SK-N-SH (cell line): ENCODE measurements around the gene ANKS1B. TPM values are rescaled to one million over a fixed set of nuclear protein-coding genes. Genes with fewer than 3 reads are reported as not detected.

Experiments
- CTCF ChIA-PET: fragments of 300-600, 350-600 bp; formaldehyde crosslinking; extraction: SDS; loops from one replicate; lab custom pipeline; 2021; lab: Yijun Ruan, JAX
- POLR2A ChIA-PET: fragments of 350-600 bp; sonication (Branson Sonifier 250); formaldehyde crosslinking; extraction: SDS; loops from one replicate; lab custom pipeline; 2020; ENCODE audit warnings: antibody characterized with exemption, inconsistent platforms; lab: Yijun Ruan, JAX
- DNase-seq: peaks from one replicate; pipeline ENCODE4 v3.0.0; 2012
- H2AFZ ChIP-seq: fragments of 200-600 bp; sonication (generic); 2 replicates; pipeline ENCODE4 v1.8.1; 2016; ENCODE audit warnings: antibody characterized with exemption, mild to moderate bottlenecking, low read depth
- H3F3A ChIP-seq: fragments of 200-600 bp; sonication (generic); replicated peaks from 2 replicates; pipeline ENCODE3; 2016; ENCODE audit warnings: antibody characterized with exemption, mild to moderate bottlenecking; ENCODE audit not compliant: insufficient read depth
- H3K27ac ChIP-seq, 2 experiments: fragments of 200-500 bp in 1 of 2; fragments of 200-600 bp in 1 of 2; sonication (Bioruptor generic) in 1 of 2; sonication (generic), shearing (Covaris generic) in 1 of 2; 2 replicates each; pipeline versions ENCODE4 v1.5.1 to v1.6.1; 2014 to 2016; ENCODE audit warnings: low read depth in 2 of 2, inconsistent platforms in 1 of 2, low read length in 1 of 2, mild to moderate bottlenecking in 1 of 2, mixed read lengths in 1 of 2
- H3K27me3 ChIP-seq: fragments of 200-600 bp; sonication (generic), shearing (Covaris generic); 2 replicates; pipeline ENCODE4 v1.6.1; 2016; ENCODE audit warnings: mixed run types; ENCODE audit not compliant: insufficient read depth
- H3K36me3 ChIP-seq, 2 experiments: fragments of 200-500 bp in 1 of 2; fragments of 200-600 bp in 1 of 2; sonication (Bioruptor generic) in 1 of 2; sonication (generic) in 1 of 2; replicated peaks in 1 of 2; 2 replicates each; pipeline versions ENCODE3 to v1.5.1; 2014 to 2016; ENCODE audit warnings: low read length in 1 of 2, mild to moderate bottlenecking in 1 of 2; ENCODE audit not compliant: insufficient read depth in 2 of 2, control insufficient read depth in 1 of 2
- H3K4me1 ChIP-seq, 2 experiments: fragments of 200-500 bp in 1 of 2; fragments of 200-600 bp in 1 of 2; sonication (Bioruptor generic) in 1 of 2; sonication (generic), shearing (Covaris generic) in 1 of 2; 2 replicates each; pipeline versions ENCODE4 v1.5.1 to v1.6.1; 2014 to 2016; ENCODE audit warnings: low read depth in 1 of 2, low read length in 1 of 2, mixed run types in 1 of 2; ENCODE audit not compliant: insufficient read depth in 2 of 2, control insufficient read depth in 1 of 2
- H3K4me2 ChIP-seq: fragments of 200-600 bp; sonication (generic), shearing (Covaris generic); 2 replicates; pipeline ENCODE4 v1.6.1; 2017; ENCODE audit warnings: mixed run types
- H3K4me3 ChIP-seq, 2 experiments: fragments of 200-500 bp in 1 of 2; fragments of 200-600 bp in 1 of 2; sonication (Bioruptor generic) in 1 of 2; sonication (generic), shearing (Covaris generic) in 1 of 2; 2 replicates each; pipeline versions ENCODE4 v1.5.1 to v1.8.1; 2014 to 2016; ENCODE audit warnings: low read depth in 2 of 2, inconsistent platforms in 1 of 2, low read length in 1 of 2, mild to moderate bottlenecking in 1 of 2, mixed read lengths in 1 of 2, moderate library complexity in 1 of 2
- H3K79me2 ChIP-seq: fragments of 200-600 bp; sonication (generic); 2 replicates; pipeline ENCODE4 v1.8.1; 2017; ENCODE audit warnings: mild to moderate bottlenecking; ENCODE audit not compliant: insufficient read depth
- H3K9ac ChIP-seq: fragments of 200-600 bp; sonication (generic); 2 replicates; pipeline ENCODE4 v1.6.1; 2017; ENCODE audit warnings: mixed run types
- H3K9me2 ChIP-seq: fragments of 200-600 bp; sonication (generic); 2 replicates; pipeline ENCODE4 v1.6.1; 2017; ENCODE audit warnings: mixed run types
- H3K9me3 ChIP-seq: fragments of 200-600 bp; sonication (generic); 2 replicates; pipeline ENCODE4 v1.6.1; 2017; ENCODE audit warnings: mixed run types, mild to moderate bottlenecking, moderate library complexity
- H4K20me1 ChIP-seq: fragments of 200-600 bp; sonication (generic); 2 replicates; pipeline ENCODE4 v1.6.1; 2017; ENCODE audit warnings: mild to moderate bottlenecking, mixed run types; ENCODE audit not compliant: insufficient read depth
- CHD2 ChIP-seq: fragments of 150-350 bp; IDR thresholded peaks from 2 replicates; pipeline ENCODE4 v1.6.1; 2018; ENCODE audit warnings: low read length; ENCODE audit not compliant: partially characterized antibody
- EZH2phosphoT487 ChIP-seq: fragments of 200-600 bp; sonication (generic); IDR thresholded peaks from 2 replicates; pipeline ENCODE4 v1.6.1; 2017; ENCODE audit warnings: low read depth, mixed run types, mild to moderate bottlenecking, antibody characterized with exemption, moderate library complexity, borderline replicate concordance
- FOXJ3 ChIP-seq: sonication (generic); formaldehyde crosslinking; IDR thresholded peaks from 2 replicates; pipeline ENCODE4 v1.5.1; 2020; ENCODE audit warnings: mild to moderate bottlenecking, missing genetic modification reagents
- MEF2A ChIP-seq: IDR thresholded peaks from 2 replicates; pipeline ENCODE4 v1.4.0; 2012; ENCODE audit warnings: low read depth, borderline replicate concordance
- MXI1 ChIP-seq: IDR thresholded peaks from 2 replicates; pipeline ENCODE4 v1.6.1; 2012; ENCODE audit warnings: mild to moderate bottlenecking, low read depth, low read length, improper control_type of control experiment
- NRF1 ChIP-seq: IDR thresholded peaks from 2 replicates; pipeline ENCODE4 v1.6.1; 2012; ENCODE audit warnings: low read depth, mild to moderate bottlenecking, low read length
- POLR2AphosphoS5 ChIP-seq: IDR thresholded peaks from 2 replicates; pipeline ENCODE4 v1.6.1; 2012; ENCODE audit warnings: low read depth, low read length
- RAD21 ChIP-seq: IDR thresholded peaks from 2 replicates; pipeline ENCODE4 v1.6.1; 2012; ENCODE audit warnings: mild to moderate bottlenecking, low read length
- RFX5 ChIP-seq: IDR thresholded peaks from 2 replicates; pipeline ENCODE4 v1.6.1; 2012; ENCODE audit warnings: mild to moderate bottlenecking, improper control_type of control experiment, low read length
- SIN3A ChIP-seq: IDR thresholded peaks from 2 replicates; pipeline ENCODE4 v1.6.1; 2012; ENCODE audit warnings: low read depth, mild to moderate bottlenecking, low read length, moderate library complexity, borderline replicate concordance
- SMC3 ChIP-seq: IDR thresholded peaks from 2 replicates; pipeline ENCODE4 v1.6.1; 2012; ENCODE audit warnings: low read depth, low read length, improper control_type of control experiment
- TAF1 ChIP-seq: IDR thresholded peaks from 2 replicates; pipeline ENCODE4 v1.6.1; 2012; ENCODE audit warnings: low read depth, mild to moderate bottlenecking, low read length, moderate library complexity, borderline replicate concordance
- TEAD4 ChIP-seq: IDR thresholded peaks from 2 replicates; pipeline ENCODE4 v1.4.0; 2012; ENCODE audit warnings: mild to moderate bottlenecking, borderline replicate concordance; ENCODE audit not compliant: insufficient read depth
- YY1 ChIP-seq: IDR thresholded peaks from 2 replicates; pipeline ENCODE4 v1.4.0; 2012; ENCODE audit warnings: low read depth, mild to moderate bottlenecking
- WGBS: methylation state at CpG from one replicate; pipeline ENCODE4 v1.1.6; 2017; ENCODE audit warnings: low lambda C conversion rate; 5-methylcytosine and 5-hydroxymethylcytosine counted together
- polyA plus RNA-seq, 3 experiments: library from polyadenylated mRNA; depleted of rRNA; stranded (reverse); fragments of >200 nt; gene quantifications; 2 replicates each; pipeline ENCODE4 v1.2.3, GENCODE V29; 2012
- TF ChIP-seq, protein P1 (sequence below): IDR thresholded peaks from 2 replicates; pipeline ENCODE4; 2012
- TF ChIP-seq, protein P2 (sequence below): fragments of 150-350 bp; IDR thresholded peaks from 2 replicates; pipeline ENCODE4 v1.6.1; 2017; ENCODE audit warnings: antibody characterized with exemption, low read length, low read depth, borderline replicate concordance
- TF ChIP-seq, protein P3 (sequence below): IDR thresholded peaks from 2 replicates; pipeline ENCODE4 v1.4.0; 2012; ENCODE audit warnings: low read depth, borderline replicate concordance
- TF ChIP-seq, protein P4 (sequence below): IDR thresholded peaks from 2 replicates; pipeline ENCODE4 v1.4.0; 2012; ENCODE audit warnings: low read depth
- TF ChIP-seq, protein P5 (sequence below): fragments of 150-350 bp; IDR thresholded peaks from 2 replicates; pipeline ENCODE4 v1.6.1; 2016; ENCODE audit warnings: mild to moderate bottlenecking, low read depth, low read length

Gene ANKS1B
- polyA plus RNA-seq, 1 of the 3 experiments (the other 2 are of a cell fraction): 1.8 TPM

DNA sequence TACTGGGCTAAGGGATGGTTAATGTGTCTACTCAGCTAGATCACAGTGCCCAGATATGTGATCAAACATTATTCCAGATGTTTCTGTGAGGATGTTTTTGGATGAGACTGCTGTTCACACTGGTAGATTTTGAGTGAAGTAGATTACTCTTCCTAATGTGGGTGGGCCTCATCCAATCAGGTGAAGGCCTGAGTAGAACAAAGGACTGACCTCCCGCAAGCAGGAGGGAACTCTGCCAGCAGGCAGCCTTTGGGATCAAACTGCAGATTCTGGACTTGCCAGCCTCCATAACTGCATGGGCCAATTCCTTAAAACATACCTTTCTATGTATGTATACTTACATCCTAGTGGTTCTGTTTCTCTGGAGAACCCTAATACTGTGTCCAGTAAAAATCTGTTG lies 1120.4 kb downstream of the ANKS1B start:
- CTCF ChIA-PET: no interaction called here
- no peaks in the 10 kb centered on the region for H3K9me2 ChIP-seq
- no peak overlapping the region for H3K27ac ChIP-seq
- no peak overlapping the region for H2AFZ ChIP-seq
- TF ChIP-seq MXI1: no peak
- H3K36me3 ChIP-seq: no peaks in the 10 kb centered on the region
- H3K9ac ChIP-seq: no peak overlapping the region
- H3K4me1 ChIP-seq: no peaks in the 10 kb centered on the region
- DNase-seq: no peak
- 88% methylated on average over 1 of the region's 1 CpG for WGBS
- no peaks in the 10 kb centered on the region for H3F3A ChIP-seq
- POLR2A ChIA-PET: no interaction called here
- no peaks in the 10 kb centered on the region for H3K9me3 ChIP-seq
- no peak overlapping the region for H3K4me3 ChIP-seq
- no peaks in the 10 kb centered on the region for H4K20me1 ChIP-seq
- no peaks in the 10 kb centered on the region for H3K79me2 ChIP-seq
- H3K27me3 ChIP-seq: no peaks in the 10 kb centered on the region
- no peak overlapping the region for H3K4me2 ChIP-seq

DNA sequence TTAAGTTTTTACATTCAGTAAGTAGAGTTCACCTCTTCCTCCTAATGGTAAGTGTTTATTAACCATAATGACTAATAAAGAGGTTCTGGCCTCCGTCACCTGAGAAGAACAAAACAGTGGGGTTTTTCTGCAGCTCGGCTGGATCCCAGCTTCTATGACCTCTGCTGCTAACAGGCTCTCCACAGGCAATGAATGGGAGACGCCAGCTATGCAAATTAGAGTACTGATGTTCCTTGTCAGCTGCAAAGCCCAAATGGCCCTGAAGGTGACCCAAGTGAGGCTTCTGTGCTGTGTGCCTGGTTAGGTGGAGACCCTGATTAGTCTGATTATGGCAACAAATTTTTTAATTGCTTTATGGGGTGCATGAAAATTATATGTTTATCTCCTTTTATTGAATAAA lies 1121.6 kb downstream of the ANKS1B start:
- 32% methylated on average over 3 of the region's 3 CpGs for WGBS

More for the DNA sequence above, 1121.6 kb downstream of the ANKS1B start:
- H3K4me1 ChIP-seq: no peaks in the 10 kb centered on the region
- DNase-seq: no peak
- H4K20me1 ChIP-seq: no peaks in the 10 kb centered on the region
- no peaks in the 10 kb centered on the region for H3K79me2 ChIP-seq
- no peaks in the 10 kb centered on the region for H3K36me3 ChIP-seq
- CTCF ChIA-PET: no interaction called here
- no peaks in the 10 kb centered on the region for H3K9me3 ChIP-seq
- H3K27me3 ChIP-seq: no peaks in the 10 kb centered on the region
- H3K4me2 ChIP-seq: no peak overlapping the region
- no peak overlapping the region for H3K9ac ChIP-seq
- TF ChIP-seq TEAD4 (no peak), EZH2phosphoT487 (no peak), POLR2AphosphoS5 (no peak), CHD2 (no peak), FOXJ3 (CRISPR knock-in tag) (no peak), TAF1 (no peak), SIN3A (no peak), RAD21 (no peak), MEF2A (no peak), NRF1 (no peak), MXI1 (no peak), RFX5 (no peak), SMC3 (no peak), YY1 (no peak)
- TF ChIP-seq, protein P1, sequence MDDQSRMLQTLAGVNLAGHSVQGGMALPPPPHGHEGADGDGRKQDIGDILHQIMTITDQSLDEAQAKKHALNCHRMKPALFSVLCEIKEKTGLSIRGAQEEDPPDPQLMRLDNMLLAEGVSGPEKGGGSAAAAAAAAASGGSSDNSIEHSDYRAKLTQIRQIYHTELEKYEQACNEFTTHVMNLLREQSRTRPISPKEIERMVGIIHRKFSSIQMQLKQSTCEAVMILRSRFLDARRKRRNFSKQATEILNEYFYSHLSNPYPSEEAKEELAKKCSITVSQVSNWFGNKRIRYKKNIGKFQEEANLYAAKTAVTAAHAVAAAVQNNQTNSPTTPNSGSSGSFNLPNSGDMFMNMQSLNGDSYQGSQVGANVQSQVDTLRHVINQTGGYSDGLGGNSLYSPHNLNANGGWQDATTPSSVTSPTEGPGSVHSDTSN: no peak
- TF ChIP-seq, protein P2, sequence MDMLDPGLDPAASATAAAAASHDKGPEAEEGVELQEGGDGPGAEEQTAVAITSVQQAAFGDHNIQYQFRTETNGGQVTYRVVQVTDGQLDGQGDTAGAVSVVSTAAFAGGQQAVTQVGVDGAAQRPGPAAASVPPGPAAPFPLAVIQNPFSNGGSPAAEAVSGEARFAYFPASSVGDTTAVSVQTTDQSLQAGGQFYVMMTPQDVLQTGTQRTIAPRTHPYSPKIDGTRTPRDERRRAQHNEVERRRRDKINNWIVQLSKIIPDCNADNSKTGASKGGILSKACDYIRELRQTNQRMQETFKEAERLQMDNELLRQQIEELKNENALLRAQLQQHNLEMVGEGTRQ: no peak
- TF ChIP-seq, protein P3, sequence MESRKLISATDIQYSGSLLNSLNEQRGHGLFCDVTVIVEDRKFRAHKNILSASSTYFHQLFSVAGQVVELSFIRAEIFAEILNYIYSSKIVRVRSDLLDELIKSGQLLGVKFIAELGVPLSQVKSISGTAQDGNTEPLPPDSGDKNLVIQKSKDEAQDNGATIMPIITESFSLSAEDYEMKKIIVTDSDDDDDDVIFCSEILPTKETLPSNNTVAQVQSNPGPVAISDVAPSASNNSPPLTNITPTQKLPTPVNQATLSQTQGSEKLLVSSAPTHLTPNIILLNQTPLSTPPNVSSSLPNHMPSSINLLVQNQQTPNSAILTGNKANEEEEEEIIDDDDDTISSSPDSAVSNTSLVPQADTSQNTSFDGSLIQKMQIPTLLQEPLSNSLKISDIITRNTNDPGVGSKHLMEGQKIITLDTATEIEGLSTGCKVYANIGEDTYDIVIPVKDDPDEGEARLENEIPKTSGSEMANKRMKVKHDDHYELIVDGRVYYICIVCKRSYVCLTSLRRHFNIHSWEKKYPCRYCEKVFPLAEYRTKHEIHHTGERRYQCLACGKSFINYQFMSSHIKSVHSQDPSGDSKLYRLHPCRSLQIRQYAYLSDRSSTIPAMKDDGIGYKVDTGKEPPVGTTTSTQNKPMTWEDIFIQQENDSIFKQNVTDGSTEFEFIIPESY: no peak
- TF ChIP-seq, protein P4, sequence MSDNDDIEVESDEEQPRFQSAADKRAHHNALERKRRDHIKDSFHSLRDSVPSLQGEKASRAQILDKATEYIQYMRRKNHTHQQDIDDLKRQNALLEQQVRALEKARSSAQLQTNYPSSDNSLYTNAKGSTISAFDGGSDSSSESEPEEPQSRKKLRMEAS: no peak
- TF ChIP-seq, protein P5, sequence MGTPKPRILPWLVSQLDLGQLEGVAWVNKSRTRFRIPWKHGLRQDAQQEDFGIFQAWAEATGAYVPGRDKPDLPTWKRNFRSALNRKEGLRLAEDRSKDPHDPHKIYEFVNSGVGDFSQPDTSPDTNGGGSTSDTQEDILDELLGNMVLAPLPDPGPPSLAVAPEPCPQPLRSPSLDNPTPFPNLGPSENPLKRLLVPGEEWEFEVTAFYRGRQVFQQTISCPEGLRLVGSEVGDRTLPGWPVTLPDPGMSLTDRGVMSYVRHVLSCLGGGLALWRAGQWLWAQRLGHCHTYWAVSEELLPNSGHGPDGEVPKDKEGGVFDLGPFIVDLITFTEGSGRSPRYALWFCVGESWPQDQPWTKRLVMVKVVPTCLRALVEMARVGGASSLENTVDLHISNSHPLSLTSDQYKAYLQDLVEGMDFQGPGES: no peak
- TF ChIP-seq, all 33 proteins: peak for 0
- POLR2A ChIA-PET: no interaction called here
- H3K27ac ChIP-seq: no peak overlapping the region
- no peaks in the 10 kb centered on the region for H3F3A ChIP-seq
- no peak overlapping the region for H3K4me3 ChIP-seq
- no peak overlapping the region for H2AFZ ChIP-seq
- no peaks in the 10 kb centered on the region for H3K9me2 ChIP-seq
